ENCODE results near the gene RBKS. TPM values are rescaled to one million over a fixed set of nuclear protein-coding genes. Genes with fewer than 3 reads are reported as not detected.
A peak's percentile ranks its signal among the peaks of the same experiment; 100 is the strongest.

RBKS gene
- total and polyA plus RNA-seq, 2 of the 8 experiments (the other 6 are each of a cell fraction or from before 2014, with no cell fraction given), result 1.1 to 1.5 TPM

GRCh38 chr2:27771548-27772335 lies 118.4 kb downstream of the RBKS start, which contains the start of gene MRPL33 (continued):
- TF ChIP-seq TBP (IDR thresholded peaks at IDR 0.05; ENCODE audit: low read depth, low read length), result peak; percentile 72
- no peak for TF ChIP-seq SRF (IDR thresholded peaks at IDR 0.05; ENCODE audit: low read depth, low read length)
- no peak for TF ChIP-seq TCF12 (IDR thresholded peaks at IDR 0.05; ENCODE audit: low read depth, low read length)
- peak; percentile 93 for TF ChIP-seq KDM4A (IDR thresholded peaks at IDR 0.05; ENCODE audit: low read depth, low read length, severe bottlenecking)
- TF ChIP-seq YY1 (IDR thresholded peaks at IDR 0.05; ENCODE audit: low read depth, low read length), result peak; percentile 68; the same call in 1 of the 2 replicates
- TF ChIP-seq GABPA (IDR thresholded peaks at IDR 0.05; ENCODE audit: borderline replicate concordance, insufficient read depth, low read length), result peak; percentile 94
- peak; percentile 54 for TF ChIP-seq MAX (IDR thresholded peaks at IDR 0.05)
- TF ChIP-seq KDM5A (IDR thresholded peaks at IDR 0.05; ENCODE audit: low read length), result peak; percentile 26; the same call in 1 of the 2 replicates
- TF ChIP-seq FOSL1 (IDR thresholded peaks at IDR 0.05; ENCODE audit: insufficient read depth, low read depth, low read length), result no peak
- TF ChIP-seq SIN3A (conservative IDR thresholded peaks at IDR 0.05 in 1 of 2, IDR thresholded peaks at IDR 0.05 in 1 of 2; ENCODE audit: low read depth in 1 of 2, low read length in 2 of 2), result peak; percentile 59 to 82; a peak in 2 of 4 replicates
- peak; percentile 97 for TF ChIP-seq PHF8 (conservative IDR thresholded peaks at IDR 0.05; ENCODE audit: low read depth, low read length)
- TF ChIP-seq GTF2F1 (IDR thresholded peaks at IDR 0.05; ENCODE audit: borderline replicate concordance, low read depth, low read length), result 0 out of 2 replicates have a peak, but pooled peaks have one; percentile 58
- TF ChIP-seq RBBP5 (IDR thresholded peaks at IDR 0.05; ENCODE audit: borderline replicate concordance, low read depth, low read length), result peak; percentile 85; the same call in 1 of the 2 replicates
- peak; percentile 35; the same call in 1 of the 2 replicates for TF ChIP-seq SP4 (IDR thresholded peaks at IDR 0.05; ENCODE audit: low read length)
- TF ChIP-seq CHD2 (IDR thresholded peaks at IDR 0.05; ENCODE audit: low read length), result peak; percentile 75
- TF ChIP-seq RFX5 (IDR thresholded peaks at IDR 0.05; ENCODE audit: borderline replicate concordance, low read depth, low read length), result no peak
- peak in 1 of 2 experiments; percentile 83; a peak in 1 of 4 replicates for TF ChIP-seq HDAC2 (IDR thresholded peaks at IDR 0.05; ENCODE audit: borderline replicate concordance in 1 of 2, low read depth in 2 of 2, low read length in 2 of 2)
- peak; percentile 83; the same call in 1 of the 2 replicates for TF ChIP-seq POLR2AphosphoS5 (IDR thresholded peaks at IDR 0.05; ENCODE audit: low read depth, low read length)
- peak; percentile 98 for TF ChIP-seq ASH2L (IDR thresholded peaks at IDR 0.05; ENCODE audit: low read length)

All from H1 (cell line).